Activated CD4-positive, alpha-beta T cell treated with anti-CD3 and anti-CD28 coated beads for 4 hours (primary cell): ENCODE data around the gene FAM120B.
A peak's percentile ranks its signal among the peaks of the same experiment; 100 is the strongest.

Experiments
- DNase-seq, 2 donors: peaks; one replicate each; pipeline ENCODE4 v3.0.0-alpha.2; 2020

Gene FAM120B

GRCh38 chr6:170273191-170273590 is 33.4 kb upstream of the FAM120B start:
- DNase-seq, result no peak

GRCh38 chr6:170273681-170274080 is 32.9 kb upstream of the FAM120B start:
- DNase-seq, result no peak

GRCh38 chr6:170274713-170275560 is 31.6 kb upstream of the FAM120B start:
- DNase-seq, result no peak

- DNase-seq, result no peak
These were observed 30.0 kb upstream of the FAM120B start for GRCh38 chr6:170276369-170277057.

- DNase-seq, result no peak
These were observed 28.4 kb upstream of the FAM120B start for GRCh38 chr6:170277893-170278742.

GRCh38 chr6:170278743-170279094 is 27.8 kb upstream of the FAM120B start:
- DNase-seq, result no peak

GRCh38 chr6:170279426-170279825 is 27.1 kb upstream of the FAM120B start:
- DNase-seq, result no peak

GRCh38 chr6:170279977-170280688 is 26.4 kb upstream of the FAM120B start:
- peak in 1 of 2 donors; percentile 46 for DNase-seq

GRCh38 chr6:170280689-170281045 is 25.9 kb upstream of the FAM120B start:
- DNase-seq, result no peak

- DNase-seq, result no peak
These were observed 24.9 kb upstream of the FAM120B start for GRCh38 chr6:170281331-170282292.

- DNase-seq, result no peak
These were observed 23.9 kb upstream of the FAM120B start for GRCh38 chr6:170282512-170283158.

- no peak for DNase-seq
These were observed 23.1 kb upstream of the FAM120B start for GRCh38 chr6:170283212-170284081.

- DNase-seq, result no peak
These were observed 22.3 kb upstream of the FAM120B start for GRCh38 chr6:170284126-170284773.

GRCh38 chr6:170284866-170285469 is 21.6 kb upstream of the FAM120B start:
- no peak for DNase-seq

GRCh38 chr6:170285482-170285881 is 21.1 kb upstream of the FAM120B start:
- DNase-seq, result no peak

- DNase-seq, result no peak
These were observed 20.2 kb upstream of the FAM120B start for GRCh38 chr6:170286246-170286933.

GRCh38 chr6:170286934-170287265 is 19.7 kb upstream of the FAM120B start:
- no peak for DNase-seq

- no peak for DNase-seq
These were observed 19.1 kb upstream of the FAM120B start for GRCh38 chr6:170287371-170287876.
